ENCODE results near the gene IL16. TPM values are rescaled to one million over a fixed set of nuclear protein-coding genes. Genes with fewer than 3 reads are reported as not detected.

The IL16 gene
- total RNA-seq, 2 donors from 2014 or later: 3.4 to 3.7 TPM

GRCh38 chr15:81188354-81188753, 8.3 kb upstream of the IL16 start:
- no peak for DNase-seq
- no peak for TF ChIP-seq CTCF (IDR thresholded peaks at IDR 0.05)
- H3K27me3 ChIP-seq: no peaks in the 10 kb centered on the region
- no peaks in the 10 kb centered on the region for H3K9me3 ChIP-seq
- no peaks in the 10 kb centered on the region for H3K4me1 ChIP-seq
- no peak overlapping the region for H3K27ac ChIP-seq
- intact Hi-C loops (cut with DNase I): no loop called here
- H3K36me3 ChIP-seq: no peaks in the 10 kb centered on the region
- H3K4me3 ChIP-seq: no peak overlapping the region
- no peak overlapping the region for H3K9ac ChIP-seq (ENCODE audit: low read depth in 2 of 2, low read length in 2 of 2)

- no peak for DNase-seq
- TF ChIP-seq CTCF (IDR thresholded peaks at IDR 0.05): no peak
- H3K4me3 ChIP-seq: no peak overlapping the region
- H3K27me3 ChIP-seq: no peaks in the 10 kb centered on the region
- intact Hi-C loops (cut with DNase I): no loop called here
- H3K27ac ChIP-seq: no peak overlapping the region
- no peaks in the 10 kb centered on the region for H3K36me3 ChIP-seq
- no peak overlapping the region for H3K9ac ChIP-seq (ENCODE audit: low read depth in 2 of 2, low read length in 2 of 2)
- no peaks in the 10 kb centered on the region for H3K9me3 ChIP-seq
- no peaks in the 10 kb centered on the region for H3K4me1 ChIP-seq
These were observed 6.9 kb upstream of the IL16 start for GRCh38 chr15:81189583-81190283.

GRCh38 chr15:81190922-81191507, 5.7 kb upstream of the IL16 start:
- intact Hi-C loops (cut with DNase I): no loop called here
- H3K9me3 ChIP-seq: no peaks in the 10 kb centered on the region
- no peak overlapping the region for H3K27ac ChIP-seq
- no peak for TF ChIP-seq CTCF (IDR thresholded peaks at IDR 0.05)
- no peak overlapping the region for H3K4me3 ChIP-seq
- H3K9ac ChIP-seq (ENCODE audit: low read depth in 2 of 2, low read length in 2 of 2): no peak overlapping the region
- no peak for DNase-seq
- no peaks in the 10 kb centered on the region for H3K27me3 ChIP-seq
- H3K4me1 ChIP-seq: no peaks in the 10 kb centered on the region
- H3K36me3 ChIP-seq: no peaks in the 10 kb centered on the region

GRCh38 chr15:81191701-81192100, 5.0 kb upstream of the IL16 start:
- no peak overlapping the region for H3K9ac ChIP-seq (ENCODE audit: low read depth in 2 of 2, low read length in 2 of 2)
- H3K4me1 ChIP-seq: no peaks in the 10 kb centered on the region
- intact Hi-C loops (cut with DNase I): no loop called here
- DNase-seq: no peak
- H3K27me3 ChIP-seq: no peaks in the 10 kb centered on the region
- no peaks in the 10 kb centered on the region for H3K9me3 ChIP-seq
- no peak overlapping the region for H3K27ac ChIP-seq
- no peaks in the 10 kb centered on the region for H3K36me3 ChIP-seq
- no peak overlapping the region for H3K4me3 ChIP-seq
- TF ChIP-seq CTCF (IDR thresholded peaks at IDR 0.05): no peak

- Histone ChIP-seq H3K27ac (no peak overlapping the region), H3K9ac (ENCODE audit: low read depth in 2 of 2, low read length in 2 of 2) (no peak overlapping the region), H3K36me3 (no peaks in the 10 kb centered on the region), H3K4me1 (no peaks in the 10 kb centered on the region), H3K27me3 (no peaks in the 10 kb centered on the region), H3K4me3 (no peak overlapping the region), H3K9me3 (no peaks in the 10 kb centered on the region)
- intact Hi-C loops (cut with DNase I): no loop called here
- no peak for DNase-seq
- TF ChIP-seq CTCF (IDR thresholded peaks at IDR 0.05): no peak
These were observed 2.0 kb upstream of the IL16 start for GRCh38 chr15:81194723-81195122.
